GM18511 (cell line): ENCODE data around the gene NET1.

Experiments
- ATAC-seq: cut with Tn5 transposase; IDR thresholded peaks from one replicate; pipeline ENCODE4 v1.9.1; 2021; ENCODE audit warnings: mild to moderate bottlenecking, moderate library complexity; ENCODE audit not compliant: unreplicated experiment

NET1 gene

DNA sequence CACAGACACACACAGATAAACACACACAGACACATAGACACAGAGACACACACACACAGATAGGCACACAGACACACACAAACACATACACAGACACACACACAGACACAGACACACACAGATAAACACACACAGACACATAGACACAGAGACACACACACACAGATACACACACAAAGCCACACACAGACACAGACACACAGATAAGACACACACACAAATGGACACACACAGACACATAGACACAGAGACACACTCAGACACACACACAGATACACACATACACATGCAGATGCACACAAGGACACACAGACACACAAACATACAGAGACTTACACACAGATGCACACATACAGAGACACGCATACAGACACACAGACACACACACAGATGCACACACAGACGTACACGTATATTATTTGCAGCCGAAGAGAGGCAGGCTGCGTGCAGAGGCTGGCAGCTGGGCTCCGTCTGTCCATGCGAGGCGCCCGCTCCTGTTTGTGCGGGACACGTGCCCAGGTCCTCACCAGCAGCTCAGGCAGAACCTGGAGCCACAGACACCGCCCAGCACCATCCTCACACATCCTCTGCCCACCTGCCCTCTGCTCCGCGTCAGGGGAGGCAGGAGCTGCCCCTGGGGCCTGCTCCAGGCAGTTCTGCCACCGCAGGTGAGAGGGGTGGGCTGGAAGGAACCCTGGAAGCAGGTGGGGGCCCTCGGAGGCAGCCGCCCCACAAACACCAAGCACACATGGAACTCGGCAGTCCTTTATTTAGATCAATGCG is 85.8 kb downstream of the NET1 start:
- ATAC-seq, result no peak

DNA sequence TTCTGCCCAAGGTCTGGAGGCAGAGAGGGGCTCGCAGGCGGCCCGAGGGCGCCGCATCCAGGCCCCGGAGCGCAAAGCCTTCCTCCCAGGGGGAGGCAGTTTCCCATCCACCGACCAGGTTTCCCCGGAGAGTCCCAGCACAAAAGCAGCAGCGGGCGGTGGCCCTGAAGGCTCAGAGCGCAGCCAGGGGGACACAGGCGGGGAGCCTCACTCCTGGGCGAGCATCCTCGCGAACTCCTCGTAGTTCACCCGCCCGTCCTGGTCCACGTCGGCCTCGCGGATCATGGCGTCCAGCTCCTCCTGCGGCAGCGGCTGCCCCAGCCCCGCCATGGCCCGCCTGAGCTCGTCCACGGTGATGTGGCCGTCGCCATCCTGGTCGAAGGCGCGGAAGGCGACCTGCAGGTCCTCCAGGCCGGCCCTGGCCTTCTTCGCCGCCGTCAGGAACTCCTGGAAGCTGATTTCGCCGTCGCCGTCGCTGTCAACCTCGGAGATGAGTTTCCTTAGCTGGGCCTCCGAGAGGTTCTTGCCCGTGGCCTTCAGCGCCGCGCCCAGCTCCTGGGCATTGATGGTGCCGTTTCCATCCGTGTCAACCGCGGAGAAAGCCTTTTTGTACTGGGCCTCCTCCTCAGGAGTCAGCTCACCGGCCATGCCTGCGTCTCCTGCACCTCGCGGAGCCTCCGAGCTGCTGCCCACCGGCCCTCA is 86.6 kb downstream of the NET1 start:
- no peak for ATAC-seq

DNA sequence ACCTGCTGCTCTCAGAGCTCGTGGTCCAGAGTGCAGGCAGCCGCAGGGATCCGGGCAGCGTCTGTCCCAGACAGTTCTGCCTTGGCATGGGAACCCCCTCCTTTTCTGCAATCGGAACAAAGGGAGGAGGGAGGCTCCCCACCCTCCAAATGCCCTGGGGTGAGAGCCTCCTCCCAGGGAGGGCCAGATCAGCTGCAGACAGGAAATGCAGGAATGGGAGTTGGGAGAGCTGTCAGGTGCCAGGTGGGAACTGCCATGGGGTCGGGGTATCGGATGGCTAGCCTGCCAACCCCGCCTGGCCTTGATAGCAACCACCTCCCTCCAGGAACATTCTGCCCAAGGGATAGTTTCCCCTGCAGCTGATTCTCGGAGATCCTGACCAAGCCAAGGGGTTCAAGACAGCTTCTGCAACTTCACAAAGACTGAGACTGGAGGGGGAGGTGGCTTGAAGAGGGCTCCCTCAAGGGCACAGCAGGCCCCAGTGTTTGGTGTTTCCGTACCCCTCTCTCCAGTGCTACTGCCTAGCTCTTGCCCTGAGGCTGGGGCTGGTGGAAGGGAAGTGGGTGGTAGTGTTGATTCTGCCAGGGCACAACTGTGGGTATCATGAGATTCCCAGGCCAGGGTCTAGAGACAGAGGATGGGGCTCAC is 87.3 kb downstream of the NET1 start, which contains the start of gene CALML5:
CALML5 (minus strand) TSS at position 78 of the 648 bp plus-strand sequence. CDS start 132 bp downstream, outside the sequence.
- no peak for ATAC-seq

DNA sequence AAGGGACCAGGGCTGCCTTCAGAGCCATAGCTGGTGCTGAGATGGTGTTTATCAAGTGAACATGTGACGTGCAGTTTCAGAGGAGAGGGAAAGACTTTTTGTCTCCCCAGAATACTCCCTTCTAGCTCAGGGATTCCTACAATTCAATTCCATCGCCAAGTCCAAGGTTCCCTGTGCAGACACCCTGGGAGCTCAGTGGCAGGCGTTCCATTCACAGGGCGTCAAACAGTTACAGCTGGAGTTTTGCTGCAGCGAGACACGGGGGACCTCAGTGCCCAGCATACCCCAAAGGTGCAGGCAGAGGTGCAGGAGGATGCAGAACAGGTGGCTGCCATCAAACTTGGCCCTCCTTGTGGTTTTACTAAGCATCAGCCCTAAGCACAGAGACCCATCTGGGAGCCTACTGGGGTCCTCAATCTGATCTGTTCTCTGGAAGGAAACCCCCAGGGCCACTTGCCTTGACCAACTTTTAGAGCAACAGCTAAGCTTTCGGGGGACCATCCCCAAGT is 87.9 kb downstream of the NET1 start:
- no peak for ATAC-seq

DNA sequence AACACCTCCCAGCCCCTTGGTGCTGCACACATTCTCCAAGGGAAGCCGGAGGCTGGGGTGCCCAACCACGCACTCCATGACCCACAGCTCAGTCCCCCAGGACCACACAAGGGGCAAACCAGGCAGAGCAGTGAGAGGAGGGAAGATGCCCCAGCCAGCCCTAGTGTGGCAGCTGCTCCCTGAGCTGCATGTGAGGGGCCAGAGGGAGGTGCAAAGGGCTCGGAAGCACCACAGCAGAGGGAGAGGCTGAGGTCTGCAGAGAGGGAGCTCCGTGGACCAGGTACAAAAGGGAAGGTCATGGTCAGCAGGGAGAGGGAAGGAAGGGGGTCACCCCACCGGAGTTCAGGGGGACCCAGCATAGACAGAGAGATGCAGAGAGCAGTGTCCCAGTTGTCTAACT is 88.6 kb downstream of the NET1 start:
- no peak for ATAC-seq

DNA sequence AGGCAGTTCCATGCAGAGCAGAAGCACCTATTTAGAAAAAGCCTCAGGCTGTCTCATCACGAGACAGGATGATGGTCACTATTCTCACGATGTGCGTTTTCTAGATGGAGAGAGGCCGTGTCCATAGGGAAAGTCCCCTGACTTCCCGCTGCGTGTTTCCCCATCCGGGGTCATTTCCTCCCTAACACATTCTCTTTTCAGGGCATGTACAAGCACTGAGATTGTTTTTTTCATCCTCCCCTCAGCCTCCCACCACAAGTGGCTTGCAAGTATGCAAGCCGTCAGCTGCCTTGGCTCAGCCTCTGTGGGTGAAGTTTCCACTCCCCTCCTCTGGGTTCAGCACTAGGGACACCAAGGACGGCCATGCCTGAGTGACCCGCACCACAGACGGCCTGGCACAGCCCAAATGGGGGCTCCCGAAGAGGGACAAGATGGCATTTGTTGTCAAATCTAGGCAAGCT is 89.7 kb downstream of the NET1 start:
- ATAC-seq, result no peak

DNA sequence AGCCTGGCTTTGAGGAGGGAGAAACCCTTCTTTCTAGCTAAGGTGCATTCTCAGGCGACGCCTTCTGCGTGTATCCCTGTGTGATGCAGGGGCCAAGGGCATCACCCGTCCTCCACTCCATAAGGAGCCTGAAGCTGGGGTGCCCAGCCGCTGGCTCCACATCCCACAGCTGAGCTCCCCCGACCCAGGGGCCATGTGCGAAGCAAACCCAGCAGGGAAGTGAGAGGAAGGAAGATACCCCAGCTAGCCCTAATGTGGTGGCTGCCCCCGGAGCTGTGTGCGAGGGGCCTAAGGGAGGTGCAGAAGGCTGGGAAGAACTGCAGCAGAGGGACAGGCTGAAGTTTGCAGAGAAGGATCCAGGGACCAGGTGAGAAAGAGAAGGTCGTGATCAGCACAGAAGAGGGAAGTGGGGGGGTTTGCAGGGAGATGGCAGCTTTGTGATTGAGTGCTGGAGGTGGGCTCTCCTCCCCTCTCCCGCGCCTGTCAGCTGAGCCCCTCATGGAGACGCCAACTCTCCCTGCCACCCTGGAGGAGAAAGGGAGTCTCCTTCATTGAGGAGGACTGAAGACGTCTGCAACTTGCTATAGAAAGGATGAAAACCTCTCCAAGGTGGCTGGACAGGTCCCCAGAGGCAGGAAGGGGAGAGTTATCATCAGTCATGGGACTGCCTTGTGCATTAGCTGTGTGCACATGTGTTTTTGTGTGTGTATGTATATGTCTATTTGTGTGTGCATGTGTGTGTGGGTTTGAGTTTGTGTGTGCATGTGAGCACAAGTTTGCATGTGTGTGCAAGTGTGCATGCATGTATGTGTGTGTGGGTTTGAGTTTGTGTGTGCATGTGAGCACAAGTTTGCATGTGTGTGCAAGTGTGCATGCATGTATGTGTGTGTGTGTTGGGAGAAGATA is 90.5 kb downstream of the NET1 start:
- no peak for ATAC-seq

DNA sequence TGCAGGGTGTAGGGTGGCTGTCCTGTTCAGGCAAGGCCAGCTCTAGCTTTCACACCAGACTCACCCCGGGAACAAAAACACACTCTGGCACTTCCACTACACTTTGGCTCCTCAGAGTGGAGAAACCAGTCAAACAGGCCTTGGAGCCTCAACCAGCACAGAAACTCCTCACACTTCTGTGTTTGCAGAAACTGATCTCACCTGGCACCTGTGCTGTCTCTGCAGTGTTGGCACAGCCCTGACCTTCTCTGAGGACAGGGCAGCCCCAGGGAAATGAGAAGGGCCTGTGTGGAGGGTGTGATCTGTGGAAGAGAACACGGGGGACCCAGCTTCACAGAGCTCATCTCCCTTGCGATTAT is 91.1 kb downstream of the NET1 start:
- ATAC-seq, result no peak

DNA sequence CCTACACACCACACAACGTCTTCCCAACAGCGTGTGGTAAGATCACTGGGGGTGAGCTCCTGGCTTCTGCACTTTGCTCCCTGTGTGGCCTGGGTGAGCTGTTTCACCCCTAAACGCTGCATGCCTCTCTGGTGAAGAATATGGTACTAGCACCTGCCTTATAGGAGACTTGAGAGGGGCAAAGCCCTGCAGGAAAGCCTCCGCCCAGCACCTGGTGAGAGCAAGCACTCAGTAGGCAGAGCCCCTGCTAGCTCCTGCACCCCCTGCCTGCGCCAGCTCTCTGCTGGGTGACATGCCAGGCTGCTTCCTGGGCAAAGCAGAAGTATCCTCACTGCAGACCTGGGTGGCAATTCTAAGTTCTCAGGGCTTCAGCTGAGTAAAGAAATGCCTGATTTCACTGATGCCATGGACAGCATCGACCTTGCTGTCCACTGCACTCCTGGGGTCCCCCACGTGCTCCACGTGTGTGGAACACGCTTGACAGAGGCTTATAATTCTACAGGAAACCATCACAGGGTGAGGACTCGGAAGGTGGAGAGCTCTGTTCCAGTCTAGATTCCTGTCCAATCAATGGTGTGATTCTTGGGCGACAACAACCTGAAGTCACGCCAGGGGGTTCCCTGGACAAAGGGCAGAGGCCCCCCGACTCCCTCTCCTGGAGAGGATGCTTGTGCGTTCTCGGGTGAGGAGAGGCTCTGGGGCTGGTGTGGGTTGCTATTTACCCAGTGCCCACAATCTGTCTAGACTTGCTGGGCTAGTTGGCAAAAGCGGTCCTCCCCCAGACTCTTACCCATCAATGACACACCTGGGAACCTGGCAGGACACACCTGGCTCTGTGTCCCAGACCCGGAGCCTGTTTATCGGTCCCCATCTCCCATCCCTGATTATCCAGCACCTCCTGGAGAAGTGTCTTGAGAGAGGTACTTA is 92.1 kb downstream of the NET1 start:
- no peak for ATAC-seq

DNA sequence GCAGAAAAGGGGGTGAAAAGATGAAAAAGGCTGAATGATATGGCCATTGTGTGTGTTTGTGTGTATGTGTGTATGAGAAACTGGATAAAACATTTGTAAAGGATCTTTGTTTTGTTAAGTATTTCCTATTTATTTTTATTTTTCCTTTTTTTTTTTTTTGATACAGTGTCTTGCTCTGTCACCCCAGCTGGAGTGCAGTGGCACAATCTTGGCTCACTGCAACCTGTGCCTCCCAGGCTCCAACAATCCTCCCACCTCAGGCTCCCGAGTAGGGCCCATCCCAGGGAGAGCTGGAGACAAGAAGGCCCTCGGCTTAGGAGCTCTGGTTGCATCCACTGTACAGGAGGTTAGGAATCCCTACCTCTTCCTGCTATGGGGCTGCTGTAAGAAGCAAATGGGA is 93.9 kb downstream of the NET1 start:
- ATAC-seq, result no peak

DNA sequence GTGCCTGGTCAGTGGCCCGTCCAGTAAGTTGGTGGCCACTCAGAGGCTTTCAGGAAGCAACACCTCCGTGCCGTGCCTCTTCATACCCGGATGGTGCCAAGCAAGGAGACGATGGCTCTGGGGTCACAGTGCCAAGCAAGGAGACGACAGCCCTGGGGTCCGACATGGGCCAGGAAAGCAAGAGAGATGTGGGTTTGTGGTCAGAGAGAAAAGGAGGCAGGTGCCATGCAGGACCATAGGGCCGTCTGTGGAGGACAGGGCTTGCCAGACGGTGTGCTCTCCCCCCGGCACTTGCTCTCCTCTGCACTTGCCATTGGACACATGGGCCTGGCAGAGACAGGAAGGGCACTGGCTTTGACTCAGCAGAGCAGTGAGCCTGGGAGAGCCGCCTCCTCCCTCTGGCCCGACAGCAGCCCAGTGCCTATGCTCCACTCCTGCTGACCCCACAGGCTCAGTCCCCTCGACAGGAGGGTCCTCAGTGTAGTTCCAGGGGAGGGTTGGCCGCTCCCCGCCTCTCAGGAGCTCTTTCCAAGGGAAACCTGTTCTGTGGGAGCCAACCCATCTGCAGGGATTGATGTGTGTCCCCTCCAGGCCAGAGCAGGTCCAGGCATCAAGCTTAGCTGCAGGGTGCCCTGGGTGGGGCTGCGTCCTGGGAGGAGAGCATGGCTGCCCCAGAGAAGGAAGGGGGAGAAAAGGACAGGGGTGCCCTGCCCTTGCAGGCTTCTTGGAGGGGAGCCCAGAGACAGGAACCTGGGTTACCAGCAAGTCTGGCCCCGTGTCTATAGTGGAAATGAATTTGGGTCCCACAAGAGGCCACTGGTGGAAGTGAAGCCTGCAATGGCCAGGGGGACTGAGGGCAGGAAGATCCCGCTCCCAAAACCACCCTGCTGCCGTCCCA is 94.6 kb downstream of the NET1 start:
- ATAC-seq, result no peak

DNA sequence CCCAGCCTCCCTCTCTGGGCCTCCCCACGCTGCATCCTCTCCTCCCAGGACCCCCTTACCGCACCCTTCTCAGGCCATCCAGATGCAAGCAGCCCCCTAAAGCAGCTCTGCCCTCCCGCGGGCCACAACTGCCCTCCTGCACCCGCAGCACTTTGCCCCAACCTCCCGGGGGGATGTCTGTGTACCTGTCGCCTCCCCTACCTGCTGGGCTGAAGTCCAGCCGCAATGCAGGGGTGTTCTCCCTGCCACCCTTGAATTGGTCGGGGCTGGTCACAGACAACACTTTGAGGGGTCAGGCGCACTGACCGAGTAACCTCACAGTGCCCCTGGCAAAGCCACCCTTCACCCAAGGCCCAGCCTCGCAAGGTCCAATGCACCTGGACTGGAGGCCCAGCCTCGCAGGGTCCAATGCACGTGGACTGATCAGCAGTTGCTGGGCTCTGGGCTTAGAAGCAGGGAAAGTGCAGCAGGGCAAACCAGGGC is 95.3 kb downstream of the NET1 start:
- ATAC-seq, result no peak

DNA sequence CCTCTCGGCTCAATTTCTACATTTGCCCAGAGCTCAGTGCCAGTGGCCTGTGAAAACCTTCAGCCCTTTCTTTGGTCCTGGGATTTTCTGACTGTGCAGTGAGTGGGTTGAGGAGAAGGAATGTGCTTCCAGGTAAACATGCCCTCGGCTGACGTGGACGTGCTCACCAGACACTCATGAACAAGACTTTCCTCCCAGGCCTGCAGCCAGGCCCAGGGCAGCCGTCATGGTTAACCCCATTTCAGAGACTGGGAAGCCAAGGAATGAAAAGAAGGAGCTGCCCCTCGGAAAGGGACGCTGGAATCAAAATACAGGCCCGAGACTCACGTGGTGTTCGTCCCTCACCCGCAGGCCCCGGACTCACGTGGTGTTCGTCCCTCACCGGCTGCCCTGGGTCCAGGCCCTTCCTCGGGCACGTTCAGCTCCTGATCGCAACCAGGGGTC is 95.8 kb downstream of the NET1 start:
- ATAC-seq, result no peak
